ENCODE measurements around the gene PLBD2. TPM values are rescaled to one million over a fixed set of nuclear protein-coding genes. Genes with fewer than 3 reads are reported as not detected.

PLBD2 gene
- total and polyA plus RNA-seq, 2 donors from 2014 or later, result 12.1 to 37.9 TPM

GRCh38 chr12:113329022-113329790, 29.2 kb upstream of the PLBD2 start:
- FAIRE-seq, result no peak
- TF ChIP-seq, protein P1, sequence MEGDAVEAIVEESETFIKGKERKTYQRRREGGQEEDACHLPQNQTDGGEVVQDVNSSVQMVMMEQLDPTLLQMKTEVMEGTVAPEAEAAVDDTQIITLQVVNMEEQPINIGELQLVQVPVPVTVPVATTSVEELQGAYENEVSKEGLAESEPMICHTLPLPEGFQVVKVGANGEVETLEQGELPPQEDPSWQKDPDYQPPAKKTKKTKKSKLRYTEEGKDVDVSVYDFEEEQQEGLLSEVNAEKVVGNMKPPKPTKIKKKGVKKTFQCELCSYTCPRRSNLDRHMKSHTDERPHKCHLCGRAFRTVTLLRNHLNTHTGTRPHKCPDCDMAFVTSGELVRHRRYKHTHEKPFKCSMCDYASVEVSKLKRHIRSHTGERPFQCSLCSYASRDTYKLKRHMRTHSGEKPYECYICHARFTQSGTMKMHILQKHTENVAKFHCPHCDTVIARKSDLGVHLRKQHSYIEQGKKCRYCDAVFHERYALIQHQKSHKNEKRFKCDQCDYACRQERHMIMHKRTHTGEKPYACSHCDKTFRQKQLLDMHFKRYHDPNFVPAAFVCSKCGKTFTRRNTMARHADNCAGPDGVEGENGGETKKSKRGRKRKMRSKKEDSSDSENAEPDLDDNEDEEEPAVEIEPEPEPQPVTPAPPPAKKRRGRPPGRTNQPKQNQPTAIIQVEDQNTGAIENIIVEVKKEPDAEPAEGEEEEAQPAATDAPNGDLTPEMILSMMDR (IDR thresholded peaks at IDR 0.05; ENCODE audit: borderline replicate concordance, extremely low read depth, insufficient read depth), result no peak
- Histone ChIP-seq H3K4me3 (ENCODE audit: low read length in 3 of 3) (no peak overlapping the region), H3K36me3 (ENCODE audit: control insufficient read depth in 2 of 3, insufficient read depth in 3 of 3, low read length in 3 of 3) (peaks cover 0 to 15% (median 0%) of the 10 kb centered on the region in 3 donors), H3K4me1 (ENCODE audit: control insufficient read depth in 2 of 3, insufficient read depth in 2 of 3, low read depth in 1 of 3, low read length in 3 of 3) (peaks cover 0 to 7% (median 5%) of the 10 kb centered on the region in 3 donors), H3K9ac (ENCODE audit: low read length in 3 of 3) (no peak overlapping the region), H3K9me3 (ENCODE audit: control insufficient read depth in 2 of 3, insufficient read depth in 1 of 3, low read length in 3 of 3) (no peaks in the 10 kb centered on the region), H3K27ac (ENCODE audit: low read depth in 2 of 2, low read length in 2 of 2) (no peak overlapping the region), H3K27me3 (ENCODE audit: control insufficient read depth, insufficient read depth, low read length) (no peaks in the 10 kb centered on the region)
- DNase-seq, result no peak
- intact Hi-C loops (cut with DNase I), result no loop called here

DNA sequence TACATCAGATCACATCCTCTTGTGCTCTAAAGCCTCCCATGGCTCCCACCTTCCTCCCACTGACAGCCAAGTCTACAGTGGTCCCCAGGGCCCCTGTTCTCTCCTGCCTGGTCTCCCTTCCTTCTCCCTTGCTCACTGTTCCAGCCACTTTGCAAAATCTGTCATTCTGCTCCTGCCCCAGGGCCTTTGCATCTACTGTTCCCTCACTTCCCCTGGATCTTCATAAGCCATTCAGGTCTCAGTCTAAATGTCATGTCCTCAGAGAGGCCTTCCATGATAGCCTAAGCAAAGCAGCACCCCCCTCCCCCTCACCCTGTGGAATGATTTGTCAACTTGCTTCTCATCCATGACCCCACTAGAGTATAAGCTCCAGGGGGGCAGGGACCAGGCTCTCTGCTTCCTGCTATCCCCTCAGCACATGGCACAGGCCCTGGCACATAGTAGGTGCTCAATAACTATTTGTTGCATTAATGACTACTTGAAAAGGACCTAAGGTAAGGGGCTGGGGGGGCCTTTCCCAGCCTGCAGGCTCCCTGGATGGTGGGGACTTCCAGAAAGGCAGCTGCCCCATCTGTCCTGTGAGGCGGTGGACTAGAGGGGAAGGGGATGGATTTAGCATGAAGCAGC, 28.5 kb upstream of the PLBD2 start:
- no peak overlapping the region for H3K27ac ChIP-seq (ENCODE audit: low read depth in 2 of 2, low read length in 2 of 2)
- TF ChIP-seq, protein P1 (IDR thresholded peaks at IDR 0.05; ENCODE audit: borderline replicate concordance, extremely low read depth, insufficient read depth), result no peak
- no peaks in the 10 kb centered on the region for H3K27me3 ChIP-seq (ENCODE audit: control insufficient read depth, insufficient read depth, low read length)

DNA sequence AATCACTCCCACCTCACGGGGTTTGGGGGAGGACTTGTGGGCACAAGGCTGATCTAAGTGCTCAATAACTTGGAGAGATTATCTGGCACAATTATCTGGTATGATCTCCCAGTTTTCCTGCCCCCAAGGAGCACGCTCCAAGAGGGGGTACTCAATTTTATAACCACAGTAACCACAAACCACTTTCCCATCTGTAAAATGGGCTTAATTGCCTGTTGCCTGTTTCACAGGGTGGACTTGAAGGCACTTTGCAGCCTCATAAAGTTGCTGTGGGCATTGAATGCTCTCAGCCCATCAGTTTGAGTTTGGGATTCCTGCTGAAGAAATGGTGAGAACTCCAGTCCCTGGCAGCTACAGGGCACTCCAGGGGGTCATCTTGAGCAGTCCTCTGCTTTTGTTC, 27.9 kb upstream of the PLBD2 start:
- intact Hi-C loops (cut with DNase I), result no loop called here
- H3K9me3 ChIP-seq (ENCODE audit: control insufficient read depth in 2 of 3, insufficient read depth in 1 of 3, low read length in 3 of 3), result no peaks in the 10 kb centered on the region
- H3K4me1 ChIP-seq (ENCODE audit: control insufficient read depth in 2 of 3, insufficient read depth in 2 of 3, low read depth in 1 of 3, low read length in 3 of 3), result peaks cover 0 to 10% (median 7%) of the 10 kb centered on the region in 3 donors
- H3K4me3 ChIP-seq (ENCODE audit: low read length in 3 of 3), result no peak overlapping the region
- TF ChIP-seq, protein P1 (IDR thresholded peaks at IDR 0.05; ENCODE audit: borderline replicate concordance, extremely low read depth, insufficient read depth), result no peak
- peaks cover 0 to 15% (median 0%) of the 10 kb centered on the region in 3 donors for H3K36me3 ChIP-seq (ENCODE audit: control insufficient read depth in 2 of 3, insufficient read depth in 3 of 3, low read length in 3 of 3)
- FAIRE-seq (no peak), DNase-seq (no peak)
- H3K9ac ChIP-seq (ENCODE audit: low read length in 3 of 3), result no peak overlapping the region
- H3K27me3 ChIP-seq (ENCODE audit: control insufficient read depth, insufficient read depth, low read length), result no peaks in the 10 kb centered on the region
- no peak overlapping the region for H3K27ac ChIP-seq (ENCODE audit: low read depth in 2 of 2, low read length in 2 of 2)

More for the DNA sequence above, 28.5 kb upstream of the PLBD2 start:
- H3K9ac ChIP-seq (ENCODE audit: low read length in 3 of 3), result no peak overlapping the region
- peaks cover 0 to 10% (median 7%) of the 10 kb centered on the region in 3 donors for H3K4me1 ChIP-seq (ENCODE audit: control insufficient read depth in 2 of 3, insufficient read depth in 2 of 3, low read depth in 1 of 3, low read length in 3 of 3)
- FAIRE-seq, result no peak
- H3K9me3 ChIP-seq (ENCODE audit: control insufficient read depth in 2 of 3, insufficient read depth in 1 of 3, low read length in 3 of 3), result no peaks in the 10 kb centered on the region
- no peak for DNase-seq
- intact Hi-C loops (cut with DNase I), result no loop called here
- H3K4me3 ChIP-seq (ENCODE audit: low read length in 3 of 3), result no peak overlapping the region
- H3K36me3 ChIP-seq (ENCODE audit: control insufficient read depth in 2 of 3, insufficient read depth in 3 of 3, low read length in 3 of 3), result peaks cover 0 to 15% (median 0%) of the 10 kb centered on the region in 3 donors
